ENCODE results near the gene NXN. TPM values are rescaled to one million over a fixed set of nuclear protein-coding genes. Genes with fewer than 3 reads are reported as not detected.
A peak's percentile ranks its signal among the peaks of the same experiment; 100 is the strongest.

NXN gene
- total RNA-seq, 4 donors from 2014 or later = 6.6 to 28.4 (median 14.7) TPM

DNA sequence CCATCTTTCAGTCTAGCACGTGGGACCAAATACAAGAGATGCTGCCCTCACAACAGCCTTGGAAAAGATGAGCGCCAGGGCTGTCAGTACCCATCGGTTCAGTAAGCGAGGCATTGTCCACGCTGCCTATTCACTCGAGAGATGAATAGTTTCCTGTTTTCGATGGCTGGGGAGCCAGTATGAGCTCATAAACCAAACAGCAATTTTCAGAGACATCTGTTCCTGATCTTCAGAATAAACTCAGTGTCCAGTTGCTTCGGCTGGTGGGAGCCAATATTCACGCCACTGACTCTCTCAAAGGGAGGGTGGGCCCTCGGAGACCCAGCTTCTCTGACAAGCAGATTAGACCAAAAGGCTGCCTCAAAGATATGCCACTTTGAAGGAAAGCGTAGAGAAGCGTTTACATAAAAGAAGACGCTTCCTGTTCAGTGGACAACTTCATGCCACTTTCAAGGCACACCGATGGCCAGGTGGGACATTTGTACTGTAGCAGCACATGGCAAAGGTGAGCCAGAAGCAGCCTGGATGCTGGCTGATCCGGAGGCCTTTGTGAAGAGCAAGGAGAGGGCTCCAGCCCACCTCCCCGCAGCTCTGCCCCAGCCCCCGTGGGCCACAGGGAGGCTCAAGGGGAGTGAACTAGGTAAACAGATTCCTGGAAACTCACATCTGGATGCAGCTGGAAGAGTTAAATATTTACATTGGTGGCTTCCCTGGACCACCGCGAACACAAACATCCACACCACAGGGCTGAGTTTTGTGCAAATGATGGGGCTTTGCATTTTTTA, 23.4 kb upstream of the NXN start:
- Histone ChIP-seq H3K27me3 (no peaks in the 10 kb centered on the region), H3K36me3 (peaks cover 0 to 63% (median 26%) of the 10 kb centered on the region in 3 donors)

DNA sequence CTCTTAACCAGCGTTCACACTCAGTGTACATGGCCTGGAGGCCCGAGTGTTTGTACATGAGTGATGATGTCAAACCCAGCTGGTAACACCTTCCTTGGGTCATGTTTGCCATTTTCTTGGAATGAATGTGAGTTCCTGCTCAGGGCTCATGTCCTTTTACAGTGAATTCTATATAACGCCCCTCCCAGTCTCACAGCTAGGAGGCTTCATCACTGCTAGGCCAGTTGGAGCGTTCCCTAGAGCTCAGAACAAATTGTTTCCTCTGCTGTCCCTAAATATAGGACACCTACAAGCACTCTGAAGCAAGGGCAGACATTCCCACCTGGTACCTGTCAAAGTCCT, 22.8 kb upstream of the NXN start:
- peaks cover 10 to 95% (median 49%) of the 10 kb centered on the region in 4 donors for H3K4me1 ChIP-seq
- DNase-seq (ENCODE audit: low spot score in 2 of 2) = no peak
- H3K4me3 ChIP-seq = no peak overlapping the region
- peak overlapping the region; percentile 6 to 82 (median 61) for H3K27ac ChIP-seq
- no peaks in the 10 kb centered on the region for H3K27me3 ChIP-seq
- 54 to 63% methylated on average over 4 of the region's 4 CpGs for WGBS, 2 donors
- peaks cover 0 to 58% (median 23%) of the 10 kb centered on the region in 3 donors for H3K36me3 ChIP-seq
- TF ChIP-seq EP300 (IDR thresholded peaks at IDR 0.05) = no peak
- TF ChIP-seq, protein P1, sequence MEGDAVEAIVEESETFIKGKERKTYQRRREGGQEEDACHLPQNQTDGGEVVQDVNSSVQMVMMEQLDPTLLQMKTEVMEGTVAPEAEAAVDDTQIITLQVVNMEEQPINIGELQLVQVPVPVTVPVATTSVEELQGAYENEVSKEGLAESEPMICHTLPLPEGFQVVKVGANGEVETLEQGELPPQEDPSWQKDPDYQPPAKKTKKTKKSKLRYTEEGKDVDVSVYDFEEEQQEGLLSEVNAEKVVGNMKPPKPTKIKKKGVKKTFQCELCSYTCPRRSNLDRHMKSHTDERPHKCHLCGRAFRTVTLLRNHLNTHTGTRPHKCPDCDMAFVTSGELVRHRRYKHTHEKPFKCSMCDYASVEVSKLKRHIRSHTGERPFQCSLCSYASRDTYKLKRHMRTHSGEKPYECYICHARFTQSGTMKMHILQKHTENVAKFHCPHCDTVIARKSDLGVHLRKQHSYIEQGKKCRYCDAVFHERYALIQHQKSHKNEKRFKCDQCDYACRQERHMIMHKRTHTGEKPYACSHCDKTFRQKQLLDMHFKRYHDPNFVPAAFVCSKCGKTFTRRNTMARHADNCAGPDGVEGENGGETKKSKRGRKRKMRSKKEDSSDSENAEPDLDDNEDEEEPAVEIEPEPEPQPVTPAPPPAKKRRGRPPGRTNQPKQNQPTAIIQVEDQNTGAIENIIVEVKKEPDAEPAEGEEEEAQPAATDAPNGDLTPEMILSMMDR (IDR thresholded peaks at IDR 0.05) = no peak
- no peak for TF ChIP-seq POLR2A (IDR thresholded peaks at IDR 0.05)
- H3K9me3 ChIP-seq = no peaks in the 10 kb centered on the region

More for the DNA sequence above, 23.4 kb upstream of the NXN start:
- no peak for TF ChIP-seq POLR2A (IDR thresholded peaks at IDR 0.05)
- TF ChIP-seq, protein P1 (IDR thresholded peaks at IDR 0.05) = no peak
- peak in 1 of 2 donors; percentile 10 for TF ChIP-seq EP300 (IDR thresholded peaks at IDR 0.05)
- no peak for DNase-seq (ENCODE audit: low spot score in 2 of 2)
- no peak overlapping the region for H3K4me3 ChIP-seq
- 41 to 43% methylated on average over 19 of the region's 19 CpGs for WGBS, 2 donors
- H3K27ac ChIP-seq = peak overlapping the region; percentile 6 to 82 (median 61)
- peaks cover 8 to 95% (median 46%) of the 10 kb centered on the region in 4 donors for H3K4me1 ChIP-seq
- no peaks in the 10 kb centered on the region for H3K9me3 ChIP-seq

- WGBS, 2 donors = 41 to 42% methylated on average over 17 to 18 of the region's 18 CpGs
- TF ChIP-seq, protein P1 (IDR thresholded peaks at IDR 0.05) = no peak
- peak in 1 of 2 donors; percentile 39 for TF ChIP-seq EP300 (IDR thresholded peaks at IDR 0.05)
- no peak for TF ChIP-seq POLR2A (IDR thresholded peaks at IDR 0.05)
- peaks cover 0 to 53% (median 23%) of the 10 kb centered on the region in 3 donors for H3K36me3 ChIP-seq
- H3K4me3 ChIP-seq = no peak overlapping the region
- H3K27me3 ChIP-seq = no peaks in the 10 kb centered on the region
- H3K27ac ChIP-seq = peak overlapping the region; percentile 6 to 82 (median 61)
- DNase-seq (ENCODE audit: low spot score in 2 of 2) = peak; percentile 41 to 43
- H3K4me1 ChIP-seq = peaks cover 10 to 90% (median 47%) of the 10 kb centered on the region in 4 donors
- no peaks in the 10 kb centered on the region for H3K9me3 ChIP-seq
Measured at GRCh38 chr17:1001640-1002411, 22.2 kb upstream of the NXN start.

DNA sequence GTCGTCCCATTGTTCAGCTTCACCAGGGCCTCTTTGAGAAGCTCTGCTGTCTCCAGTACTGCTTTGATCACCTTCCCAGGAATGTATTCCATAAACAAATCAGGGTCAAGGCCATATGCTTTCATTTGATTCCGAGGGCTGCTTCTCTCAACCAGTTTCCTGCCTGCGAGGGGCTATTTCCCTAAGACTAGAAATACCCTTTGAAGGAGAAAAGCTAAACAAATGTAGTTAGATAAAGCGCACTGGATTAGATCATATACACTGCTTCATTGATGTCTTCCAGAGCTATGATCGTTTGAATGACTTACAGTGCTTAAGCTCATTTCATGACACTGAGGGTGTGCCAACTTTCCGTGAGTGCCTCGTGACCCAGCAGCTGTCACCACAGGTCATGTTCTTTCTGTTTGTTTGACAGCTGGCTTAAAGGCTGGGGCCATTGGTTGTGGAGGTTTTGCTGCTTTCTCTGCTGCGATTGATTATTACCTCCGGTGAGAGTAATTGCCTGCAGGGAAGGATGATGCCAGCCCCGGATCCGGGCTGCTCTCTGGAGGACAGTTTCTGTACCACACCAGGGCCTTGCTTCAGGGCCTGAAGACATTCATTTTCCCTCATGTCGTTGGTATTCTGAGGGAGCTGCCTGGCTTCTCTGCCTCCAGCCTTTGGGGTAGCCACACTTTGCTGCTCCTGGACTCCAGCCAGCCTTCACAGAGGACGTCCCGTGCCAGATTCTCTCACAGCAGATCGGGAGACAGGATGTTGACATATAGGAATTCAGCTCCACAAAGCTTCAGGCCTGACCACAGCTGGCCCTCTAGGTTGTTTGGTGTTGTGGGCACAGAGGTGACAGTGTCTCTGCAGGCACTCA, 21.3 kb upstream of the NXN start:
- DNase-seq (ENCODE audit: low spot score in 2 of 2) = no peak
- TF ChIP-seq EP300 (IDR thresholded peaks at IDR 0.05) = no peak
- TF ChIP-seq, protein P1 (IDR thresholded peaks at IDR 0.05) = no peak
- TF ChIP-seq POLR2A (IDR thresholded peaks at IDR 0.05) = no peak
- 54 to 55% methylated on average over 14 to 15 of the region's 15 CpGs for WGBS, 2 donors
- Histone ChIP-seq H3K36me3 (peaks cover 0 to 48% (median 23%) of the 10 kb centered on the region in 3 donors), H3K9me3 (no peaks in the 10 kb centered on the region), H3K27me3 (no peaks in the 10 kb centered on the region), H3K4me1 (peaks cover 6 to 87% (median 40%) of the 10 kb centered on the region in 4 donors), H3K4me3 (no peak overlapping the region), H3K27ac (peak overlapping the region in 2 of 4 donors; percentile 78 to 82)

Measured in tibial nerve (tissue), 4 donors.